ENCODE data around the gene CYP2U1.

GRCh38 chr4:107988763-107989035 is 57.4 kb downstream of the CYP2U1 start:
- no peak for TF ChIP-seq CTCF (IDR thresholded peaks at IDR 0.05)
- TF ChIP-seq EP300 (IDR thresholded peaks at IDR 0.05): no peak
